ENCODE data around the gene TECPR2. TPM values are rescaled to one million over a fixed set of nuclear protein-coding genes. Genes with fewer than 3 reads are reported as not detected.

Gene TECPR2
- total and polyA plus RNA-seq, 2 of the 13 experiments (the other 11 are each of a cell fraction or from before 2014, with no cell fraction given), result 3.5 to 5.7 TPM

DNA sequence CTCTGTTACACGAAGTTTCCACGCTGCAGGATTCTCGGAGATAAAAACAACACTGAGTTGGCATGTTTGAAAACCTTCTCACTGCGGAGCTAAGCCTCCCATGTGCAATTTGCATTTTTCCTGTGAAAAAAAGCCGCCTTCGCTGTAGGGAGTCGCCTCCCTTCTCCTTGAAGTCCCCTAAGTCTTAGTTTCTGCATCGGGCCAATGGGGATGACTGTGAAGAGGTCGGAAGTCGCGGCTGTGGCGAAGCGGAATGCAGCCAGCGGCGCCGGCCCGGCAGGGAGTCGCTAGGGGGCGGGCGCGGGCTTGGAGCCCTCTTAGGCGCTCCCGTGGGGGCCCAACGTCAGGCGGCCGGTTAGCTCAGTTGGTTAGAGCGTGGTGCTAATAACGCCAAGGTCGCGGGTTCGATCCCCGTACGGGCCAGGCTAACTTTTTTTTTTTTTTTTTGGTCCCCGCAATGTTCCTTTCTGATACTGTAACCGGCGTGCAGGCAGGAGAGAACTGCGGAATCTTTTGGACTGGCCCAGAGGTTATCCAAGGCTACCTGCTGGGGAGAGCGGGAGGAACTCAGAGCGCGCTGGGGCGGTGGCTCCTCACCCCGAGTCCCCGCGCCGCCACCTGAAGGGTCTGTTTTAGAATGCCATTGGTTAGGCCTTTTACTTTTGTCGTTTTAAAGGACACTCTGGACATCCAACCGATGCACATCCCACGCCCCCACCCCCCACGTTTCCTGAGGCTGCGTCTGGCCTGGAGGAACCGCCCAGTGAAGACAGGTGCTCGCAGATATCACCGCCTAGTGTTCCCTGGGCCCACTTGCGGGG, 45.8 kb upstream of the TECPR2 start (continued):
- TF ChIP-seq, protein P1, sequence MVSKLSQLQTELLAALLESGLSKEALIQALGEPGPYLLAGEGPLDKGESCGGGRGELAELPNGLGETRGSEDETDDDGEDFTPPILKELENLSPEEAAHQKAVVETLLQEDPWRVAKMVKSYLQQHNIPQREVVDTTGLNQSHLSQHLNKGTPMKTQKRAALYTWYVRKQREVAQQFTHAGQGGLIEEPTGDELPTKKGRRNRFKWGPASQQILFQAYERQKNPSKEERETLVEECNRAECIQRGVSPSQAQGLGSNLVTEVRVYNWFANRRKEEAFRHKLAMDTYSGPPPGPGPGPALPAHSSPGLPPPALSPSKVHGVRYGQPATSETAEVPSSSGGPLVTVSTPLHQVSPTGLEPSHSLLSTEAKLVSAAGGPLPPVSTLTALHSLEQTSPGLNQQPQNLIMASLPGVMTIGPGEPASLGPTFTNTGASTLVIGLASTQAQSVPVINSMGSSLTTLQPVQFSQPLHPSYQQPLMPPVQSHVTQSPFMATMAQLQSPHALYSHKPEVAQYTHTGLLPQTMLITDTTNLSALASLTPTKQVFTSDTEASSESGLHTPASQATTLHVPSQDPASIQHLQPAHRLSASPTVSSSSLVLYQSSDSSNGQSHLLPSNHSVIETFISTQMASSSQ (IDR thresholded peaks at IDR 0.05; ENCODE audit: low read depth), result 0 out of 2 replicates have a peak, but pooled peaks have one; percentile 29
- TF ChIP-seq, protein P1 (CRISPR knock-in tag; IDR thresholded peaks at IDR 0.05; ENCODE audit: borderline replicate concordance), result 0 out of 2 replicates have a peak, but pooled peaks have one; percentile 13
- TF ChIP-seq ZNF431 (CRISPR knock-in tag; IDR thresholded peaks at IDR 0.05; ENCODE audit: borderline replicate concordance, low read depth), result no peak; the same call in 1 of the 2 replicates
- TF ChIP-seq ZNF724P (CRISPR knock-in tag; IDR thresholded peaks at IDR 0.05; ENCODE audit: borderline replicate concordance), result no peak; the same call in 1 of the 2 replicates
- TF ChIP-seq, protein P2, sequence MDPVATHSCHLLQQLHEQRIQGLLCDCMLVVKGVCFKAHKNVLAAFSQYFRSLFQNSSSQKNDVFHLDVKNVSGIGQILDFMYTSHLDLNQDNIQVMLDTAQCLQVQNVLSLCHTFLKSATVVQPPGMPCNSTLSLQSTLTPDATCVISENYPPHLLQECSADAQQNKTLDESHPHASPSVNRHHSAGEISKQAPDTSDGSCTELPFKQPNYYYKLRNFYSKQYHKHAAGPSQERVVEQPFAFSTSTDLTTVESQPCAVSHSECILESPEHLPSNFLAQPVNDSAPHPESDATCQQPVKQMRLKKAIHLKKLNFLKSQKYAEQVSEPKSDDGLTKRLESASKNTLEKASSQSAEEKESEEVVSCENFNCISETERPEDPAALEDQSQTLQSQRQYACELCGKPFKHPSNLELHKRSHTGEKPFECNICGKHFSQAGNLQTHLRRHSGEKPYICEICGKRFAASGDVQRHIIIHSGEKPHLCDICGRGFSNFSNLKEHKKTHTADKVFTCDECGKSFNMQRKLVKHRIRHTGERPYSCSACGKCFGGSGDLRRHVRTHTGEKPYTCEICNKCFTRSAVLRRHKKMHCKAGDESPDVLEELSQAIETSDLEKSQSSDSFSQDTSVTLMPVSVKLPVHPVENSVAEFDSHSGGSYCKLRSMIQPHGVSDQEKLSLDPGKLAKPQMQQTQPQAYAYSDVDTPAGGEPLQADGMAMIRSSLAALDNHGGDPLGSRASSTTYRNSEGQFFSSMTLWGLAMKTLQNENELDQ (CRISPR knock-in tag; IDR thresholded peaks at IDR 0.05; ENCODE audit: borderline replicate concordance), result no peak
- TF ChIP-seq ARID2 (CRISPR knock-in tag; IDR thresholded peaks at IDR 0.05; ENCODE audit: borderline replicate concordance), result no peak
- TF ChIP-seq NPAS2 (CRISPR knock-in tag; IDR thresholded peaks at IDR 0.05; ENCODE audit: borderline replicate concordance), result no peak
- TF ChIP-seq, protein P3, sequence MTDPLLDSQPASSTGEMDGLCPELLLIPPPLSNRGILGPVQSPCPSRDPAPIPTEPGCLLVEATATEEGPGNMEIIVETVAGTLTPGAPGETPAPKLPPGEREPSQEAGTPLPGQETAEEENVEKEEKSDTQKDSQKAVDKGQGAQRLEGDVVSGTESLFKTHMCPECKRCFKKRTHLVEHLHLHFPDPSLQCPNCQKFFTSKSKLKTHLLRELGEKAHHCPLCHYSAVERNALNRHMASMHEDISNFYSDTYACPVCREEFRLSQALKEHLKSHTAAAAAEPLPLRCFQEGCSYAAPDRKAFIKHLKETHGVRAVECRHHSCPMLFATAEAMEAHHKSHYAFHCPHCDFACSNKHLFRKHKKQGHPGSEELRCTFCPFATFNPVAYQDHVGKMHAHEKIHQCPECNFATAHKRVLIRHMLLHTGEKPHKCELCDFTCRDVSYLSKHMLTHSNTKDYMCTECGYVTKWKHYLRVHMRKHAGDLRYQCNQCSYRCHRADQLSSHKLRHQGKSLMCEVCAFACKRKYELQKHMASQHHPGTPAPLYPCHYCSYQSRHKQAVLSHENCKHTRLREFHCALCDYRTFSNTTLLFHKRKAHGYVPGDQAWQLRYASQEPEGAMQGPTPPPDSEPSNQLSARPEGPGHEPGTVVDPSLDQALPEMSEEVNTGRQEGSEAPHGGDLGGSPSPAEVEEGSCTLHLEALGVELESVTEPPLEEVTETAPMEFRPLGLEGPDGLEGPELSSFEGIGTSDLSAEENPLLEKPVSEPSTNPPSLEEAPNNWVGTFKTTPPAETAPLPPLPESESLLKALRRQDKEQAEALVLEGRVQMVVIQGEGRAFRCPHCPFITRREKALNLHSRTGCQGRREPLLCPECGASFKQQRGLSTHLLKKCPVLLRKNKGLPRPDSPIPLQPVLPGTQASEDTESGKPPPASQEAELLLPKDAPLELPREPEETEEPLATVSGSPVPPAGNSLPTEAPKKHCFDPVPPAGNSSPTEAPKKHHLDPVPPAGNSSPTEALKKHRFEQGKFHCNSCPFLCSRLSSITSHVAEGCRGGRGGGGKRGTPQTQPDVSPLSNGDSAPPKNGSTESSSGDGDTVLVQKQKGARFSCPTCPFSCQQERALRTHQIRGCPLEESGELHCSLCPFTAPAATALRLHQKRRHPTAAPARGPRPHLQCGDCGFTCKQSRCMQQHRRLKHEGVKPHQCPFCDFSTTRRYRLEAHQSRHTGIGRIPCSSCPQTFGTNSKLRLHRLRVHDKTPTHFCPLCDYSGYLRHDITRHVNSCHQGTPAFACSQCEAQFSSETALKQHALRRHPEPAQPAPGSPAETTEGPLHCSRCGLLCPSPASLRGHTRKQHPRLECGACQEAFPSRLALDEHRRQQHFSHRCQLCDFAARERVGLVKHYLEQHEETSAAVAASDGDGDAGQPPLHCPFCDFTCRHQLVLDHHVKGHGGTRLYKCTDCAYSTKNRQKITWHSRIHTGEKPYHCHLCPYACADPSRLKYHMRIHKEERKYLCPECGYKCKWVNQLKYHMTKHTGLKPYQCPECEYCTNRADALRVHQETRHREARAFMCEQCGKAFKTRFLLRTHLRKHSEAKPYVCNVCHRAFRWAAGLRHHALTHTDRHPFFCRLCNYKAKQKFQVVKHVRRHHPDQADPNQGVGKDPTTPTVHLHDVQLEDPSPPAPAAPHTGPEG (CRISPR knock-in tag; IDR thresholded peaks at IDR 0.05), result no peak
- peak; percentile 68 for TF ChIP-seq ZNF776 (CRISPR knock-in tag; IDR thresholded peaks at IDR 0.05)
- TF ChIP-seq KDM5B (CRISPR knock-in tag; IDR thresholded peaks at IDR 0.05; ENCODE audit: borderline replicate concordance), result peak; percentile 86; the same call in 1 of the 2 replicates
- TF ChIP-seq, protein P4, sequence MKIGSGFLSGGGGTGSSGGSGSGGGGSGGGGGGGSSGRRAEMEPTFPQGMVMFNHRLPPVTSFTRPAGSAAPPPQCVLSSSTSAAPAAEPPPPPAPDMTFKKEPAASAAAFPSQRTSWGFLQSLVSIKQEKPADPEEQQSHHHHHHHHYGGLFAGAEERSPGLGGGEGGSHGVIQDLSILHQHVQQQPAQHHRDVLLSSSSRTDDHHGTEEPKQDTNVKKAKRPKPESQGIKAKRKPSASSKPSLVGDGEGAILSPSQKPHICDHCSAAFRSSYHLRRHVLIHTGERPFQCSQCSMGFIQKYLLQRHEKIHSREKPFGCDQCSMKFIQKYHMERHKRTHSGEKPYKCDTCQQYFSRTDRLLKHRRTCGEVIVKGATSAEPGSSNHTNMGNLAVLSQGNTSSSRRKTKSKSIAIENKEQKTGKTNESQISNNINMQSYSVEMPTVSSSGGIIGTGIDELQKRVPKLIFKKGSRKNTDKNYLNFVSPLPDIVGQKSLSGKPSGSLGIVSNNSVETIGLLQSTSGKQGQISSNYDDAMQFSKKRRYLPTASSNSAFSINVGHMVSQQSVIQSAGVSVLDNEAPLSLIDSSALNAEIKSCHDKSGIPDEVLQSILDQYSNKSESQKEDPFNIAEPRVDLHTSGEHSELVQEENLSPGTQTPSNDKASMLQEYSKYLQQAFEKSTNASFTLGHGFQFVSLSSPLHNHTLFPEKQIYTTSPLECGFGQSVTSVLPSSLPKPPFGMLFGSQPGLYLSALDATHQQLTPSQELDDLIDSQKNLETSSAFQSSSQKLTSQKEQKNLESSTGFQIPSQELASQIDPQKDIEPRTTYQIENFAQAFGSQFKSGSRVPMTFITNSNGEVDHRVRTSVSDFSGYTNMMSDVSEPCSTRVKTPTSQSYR (CRISPR knock-in tag; IDR thresholded peaks at IDR 0.05; ENCODE audit: borderline replicate concordance), result peak; percentile 44; the same call in 1 of the 2 replicates
